ENCODE measurements around the gene PIK3CG. TPM values are rescaled to one million over a fixed set of nuclear protein-coding genes. Genes with fewer than 3 reads are reported as not detected.
A peak's percentile ranks its signal among the peaks of the same experiment; 100 is the strongest.
"Not testable (repeated sequence)": the region's sequence is repeated elsewhere in the genome, so short reads cannot be mapped to it uniquely, and the experiment has no call there.

Gene PIK3CG
- total RNA-seq, 1 donor from 2014 or later = not detected

DNA sequence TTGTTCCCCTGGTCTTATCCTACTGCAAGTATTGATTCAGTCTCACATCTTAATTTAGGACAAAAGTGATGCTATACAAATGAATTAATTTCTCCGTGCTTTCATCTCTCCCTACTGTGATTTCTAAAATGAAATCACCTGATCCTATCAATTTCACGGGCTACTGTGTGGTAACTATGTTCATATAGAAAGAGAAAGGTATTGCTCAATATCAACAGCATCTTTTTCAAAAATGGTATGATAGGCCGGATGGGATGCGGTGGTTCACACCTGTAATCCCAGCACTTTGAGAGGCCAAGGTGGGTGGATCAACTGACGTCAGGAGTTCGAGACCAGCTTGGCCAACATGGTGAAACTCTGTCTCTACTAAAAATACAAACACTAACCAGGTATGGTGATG, 71.2 kb downstream of the PIK3CG start:
- Mint-ChIP-seq H3K36me3 (ENCODE audit: insufficient read depth) (no peaks in the 10 kb centered on the region), H3K9me3 (ENCODE audit: low read depth) (no peaks in the 10 kb centered on the region), H3K27ac (no peak overlapping the region), H3K27me3 (no peaks in the 10 kb centered on the region), H3K4me3 (ENCODE audit: low read depth) (no peak overlapping the region), H3K4me1 (ENCODE audit: low read depth) (peaks cover 8% of the 10 kb centered on the region)
- no peak for DNase-seq (ENCODE audit: low spot score, unreplicated experiment)
- TF ChIP-seq, protein P1, sequence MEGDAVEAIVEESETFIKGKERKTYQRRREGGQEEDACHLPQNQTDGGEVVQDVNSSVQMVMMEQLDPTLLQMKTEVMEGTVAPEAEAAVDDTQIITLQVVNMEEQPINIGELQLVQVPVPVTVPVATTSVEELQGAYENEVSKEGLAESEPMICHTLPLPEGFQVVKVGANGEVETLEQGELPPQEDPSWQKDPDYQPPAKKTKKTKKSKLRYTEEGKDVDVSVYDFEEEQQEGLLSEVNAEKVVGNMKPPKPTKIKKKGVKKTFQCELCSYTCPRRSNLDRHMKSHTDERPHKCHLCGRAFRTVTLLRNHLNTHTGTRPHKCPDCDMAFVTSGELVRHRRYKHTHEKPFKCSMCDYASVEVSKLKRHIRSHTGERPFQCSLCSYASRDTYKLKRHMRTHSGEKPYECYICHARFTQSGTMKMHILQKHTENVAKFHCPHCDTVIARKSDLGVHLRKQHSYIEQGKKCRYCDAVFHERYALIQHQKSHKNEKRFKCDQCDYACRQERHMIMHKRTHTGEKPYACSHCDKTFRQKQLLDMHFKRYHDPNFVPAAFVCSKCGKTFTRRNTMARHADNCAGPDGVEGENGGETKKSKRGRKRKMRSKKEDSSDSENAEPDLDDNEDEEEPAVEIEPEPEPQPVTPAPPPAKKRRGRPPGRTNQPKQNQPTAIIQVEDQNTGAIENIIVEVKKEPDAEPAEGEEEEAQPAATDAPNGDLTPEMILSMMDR (IDR thresholded peaks at IDR 0.05; ENCODE audit: unreplicated experiment) = no peak

DNA sequence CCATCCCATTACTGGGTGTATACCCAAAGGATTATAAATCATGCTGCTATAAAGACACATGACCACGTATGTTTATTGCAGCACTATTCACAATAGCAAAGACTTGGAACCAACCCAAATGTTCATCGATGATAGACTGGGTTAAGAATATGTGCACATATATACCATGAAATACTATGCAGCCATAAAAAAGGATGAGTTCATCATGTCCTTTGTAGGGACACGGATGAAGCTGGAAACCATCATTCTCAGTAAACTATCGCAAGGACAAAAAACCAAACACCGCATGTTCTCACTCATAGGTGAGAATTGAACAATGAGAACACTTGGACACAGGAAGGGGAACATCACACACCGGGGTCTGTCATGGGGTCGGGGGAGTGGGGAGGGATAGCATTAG, 73.0 kb downstream of the PIK3CG start:
- H3K27ac Mint-ChIP-seq; DNase-seq (ENCODE audit: low spot score, unreplicated experiment); H3K4me3 Mint-ChIP-seq (ENCODE audit: low read depth); H3K36me3 Mint-ChIP-seq (ENCODE audit: insufficient read depth); H3K27me3 Mint-ChIP-seq; H3K9me3 Mint-ChIP-seq (ENCODE audit: low read depth); H3K4me1 Mint-ChIP-seq (ENCODE audit: low read depth): not testable (repeated sequence)

DNA sequence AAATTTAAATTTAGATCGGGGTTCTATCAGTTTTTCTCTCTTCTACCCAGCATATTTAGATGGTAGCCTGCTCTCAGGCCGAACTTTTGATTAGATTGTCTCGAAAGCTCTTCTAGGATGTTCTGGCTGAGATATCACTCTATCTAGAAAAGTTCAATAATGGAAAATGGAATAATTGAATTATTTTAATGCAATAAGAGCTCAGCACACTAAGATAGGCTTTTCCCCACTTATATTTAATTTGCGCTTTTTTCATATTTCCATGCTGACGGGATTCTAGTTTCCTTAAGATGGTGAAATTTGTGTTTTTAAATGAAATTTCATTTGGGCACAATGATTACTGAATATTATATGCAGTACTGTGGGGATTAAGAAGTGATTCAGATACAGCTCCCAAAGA, 73.7 kb downstream of the PIK3CG start:
- H3K4me1 Mint-ChIP-seq (ENCODE audit: low read depth) = no peaks in the 10 kb centered on the region
- TF ChIP-seq, protein P1 (IDR thresholded peaks at IDR 0.05; ENCODE audit: unreplicated experiment) = no peak
- H3K27me3 Mint-ChIP-seq = no peaks in the 10 kb centered on the region

GRCh38 chr7:106944035-106944665, 79.1 kb downstream of the PIK3CG start:
- peaks cover 1% of the 10 kb centered on the region for H3K4me1 Mint-ChIP-seq (ENCODE audit: low read depth)
- no peaks in the 10 kb centered on the region for H3K9me3 Mint-ChIP-seq (ENCODE audit: low read depth)
- TF ChIP-seq, protein P1 (IDR thresholded peaks at IDR 0.05; ENCODE audit: unreplicated experiment) = no peak
- no peak overlapping the region for H3K4me3 Mint-ChIP-seq (ENCODE audit: low read depth)
- peaks cover 23% of the 10 kb centered on the region for H3K27me3 Mint-ChIP-seq
- no peak for DNase-seq (ENCODE audit: low spot score, unreplicated experiment)
- H3K36me3 Mint-ChIP-seq (ENCODE audit: insufficient read depth) = no peaks in the 10 kb centered on the region
- H3K27ac Mint-ChIP-seq = no peak overlapping the region

More for the DNA sequence above, 73.7 kb downstream of the PIK3CG start:
- H3K36me3 Mint-ChIP-seq (ENCODE audit: insufficient read depth) = no peaks in the 10 kb centered on the region
- DNase-seq (ENCODE audit: low spot score, unreplicated experiment) = no peak
- no peaks in the 10 kb centered on the region for H3K9me3 Mint-ChIP-seq (ENCODE audit: low read depth)
- no peak overlapping the region for H3K4me3 Mint-ChIP-seq (ENCODE audit: low read depth)
- no peak overlapping the region for H3K27ac Mint-ChIP-seq

GRCh38 chr7:106947244-106947728, 82.2 kb downstream of the PIK3CG start:
- TF ChIP-seq, protein P1 (IDR thresholded peaks at IDR 0.05; ENCODE audit: unreplicated experiment) = peak; percentile 69
- Mint-ChIP-seq H3K36me3 (ENCODE audit: insufficient read depth) (no peaks in the 10 kb centered on the region), H3K4me3 (ENCODE audit: low read depth) (no peak overlapping the region), H3K9me3 (ENCODE audit: low read depth) (no peaks in the 10 kb centered on the region), H3K27ac (no peak overlapping the region), H3K4me1 (ENCODE audit: low read depth) (peaks cover 8% of the 10 kb centered on the region), H3K27me3 (peaks cover 45% of the 10 kb centered on the region)
- DNase-seq (ENCODE audit: low spot score, unreplicated experiment) = peak; percentile 34
